Activated naive CD8-positive, alpha-beta T cell treated with anti-CD3 and anti-CD28 coated beads, Interleukin-2, amount 10 ng/mL, durations not matched to agents 7 days and 5 days (primary cell): ENCODE results near the gene PDGFRB. TPM values are rescaled to one million over a fixed set of nuclear protein-coding genes. Genes with fewer than 3 reads are reported as not detected.

Experiments
- ATAC-seq: fragments of 150-1000 bp; cut with Tn5 transposase; one replicate; pipeline ENCODE4 v1.10.0; 2021; ENCODE audit warnings: low read depth, moderate library complexity
- POLR2A ChIA-PET: fragments of 350-600 bp; sonication (Branson Sonifier 250); formaldehyde crosslinking; loops from one replicate; lab custom pipeline; 2021; ENCODE audit warnings: antibody characterized with exemption; lab: Charles Lee
- DNase-seq: peaks from one replicate; pipeline ENCODE4 v3.0.0; 2021
- H3K27ac Mint-ChIP-seq: one replicate; pipeline ENCODE4 v1.8.0; 2022; ENCODE audit warnings: mild to moderate bottlenecking, mixed read lengths
- H3K27me3 Mint-ChIP-seq: one replicate; pipeline ENCODE4 v1.8.0; 2022; ENCODE audit warnings: mild to moderate bottlenecking, moderate library complexity, mixed read lengths
- H3K36me3 Mint-ChIP-seq: one replicate; pipeline ENCODE4 v1.8.0; 2021; ENCODE audit warnings: mild to moderate bottlenecking, mixed read lengths
- H3K4me1 Mint-ChIP-seq: one replicate; pipeline ENCODE4 v1.8.0; 2021; ENCODE audit warnings: mixed read lengths
- H3K4me3 Mint-ChIP-seq: one replicate; pipeline ENCODE4 v1.8.0; 2022; ENCODE audit warnings: mild to moderate bottlenecking, moderate library complexity, mixed read lengths
- H3K9me3 Mint-ChIP-seq: one replicate; pipeline ENCODE4 v1.8.0; 2021; ENCODE audit warnings: mixed read lengths
- total RNA-seq, 2 experiments: library from RNA; stranded (reverse); gene quantifications; one replicate each; pipeline ENCODE4 v1.2.3, GENCODE V29; 2021

The PDGFRB gene
- total RNA-seq, 2 experiments from 2014 or later: 33.4 to 41.5 TPM

DNA sequence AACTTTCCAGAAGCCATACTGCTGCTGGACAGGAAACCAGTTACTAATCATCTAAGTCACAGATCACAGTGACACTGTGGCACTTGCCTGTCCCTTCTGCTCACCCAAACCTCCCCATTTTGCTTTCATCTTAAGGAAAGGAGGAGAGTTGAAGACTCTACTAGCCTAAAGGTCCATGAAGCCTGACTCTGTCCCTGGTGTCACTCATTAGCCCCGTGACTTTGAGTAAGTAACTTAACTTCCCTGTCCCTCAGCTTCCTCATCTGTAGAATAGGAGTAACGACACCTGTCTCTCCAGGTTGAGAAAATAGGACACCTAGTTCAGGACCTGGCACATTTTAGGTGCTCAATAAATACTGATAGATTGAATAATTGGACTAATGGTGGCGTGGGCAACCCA lies 33.7 kb upstream of the PDGFRB start:
- H3K27me3 Mint-ChIP-seq: peaks cover 58% of the 10 kb centered on the region
- POLR2A ChIA-PET: no interaction called here
- no peak overlapping the region for H3K27ac Mint-ChIP-seq

DNA sequence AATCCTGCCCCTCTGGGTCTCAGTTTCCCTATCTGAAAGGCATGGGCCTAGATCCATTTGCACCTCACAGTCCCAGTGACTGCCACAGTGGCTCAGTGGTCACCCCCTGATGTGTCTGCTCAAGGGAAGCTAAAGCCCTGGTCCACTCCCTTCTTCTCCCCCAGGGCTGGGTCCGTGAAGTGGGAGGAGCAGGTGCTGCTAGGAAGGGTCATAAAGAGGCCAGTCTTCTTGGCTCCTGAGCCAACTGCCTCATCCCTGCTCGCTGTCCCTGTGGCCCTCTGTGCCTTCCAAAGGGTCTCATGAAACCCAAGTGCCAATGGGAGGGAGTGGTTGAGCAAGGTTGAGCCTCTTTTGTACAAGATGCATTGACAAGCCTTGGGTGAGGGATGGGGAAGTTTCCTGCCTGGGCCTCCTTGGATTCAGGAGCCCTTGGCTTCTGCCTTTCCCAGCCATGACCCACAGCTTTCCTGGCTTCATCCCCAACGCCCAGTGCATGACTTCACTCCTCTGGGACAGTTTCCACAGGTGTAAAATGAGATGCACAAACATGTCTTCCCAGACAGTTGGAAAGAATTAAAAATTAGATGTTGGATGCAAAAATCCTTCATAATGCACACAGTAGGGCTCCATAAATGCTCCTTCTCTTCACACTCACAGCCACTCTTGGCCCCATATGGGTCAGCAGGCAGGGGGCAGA lies 32.6 kb upstream of the PDGFRB start:
- H3K27me3 Mint-ChIP-seq: peaks cover 58% of the 10 kb centered on the region
- H3K4me1 Mint-ChIP-seq: no peaks in the 10 kb centered on the region
- no peaks in the 10 kb centered on the region for H3K9me3 Mint-ChIP-seq
- H3K27ac Mint-ChIP-seq: no peak overlapping the region
- no peaks in the 10 kb centered on the region for H3K36me3 Mint-ChIP-seq
- DNase-seq (no peak), ATAC-seq (no peak)
- H3K4me3 Mint-ChIP-seq: no peak overlapping the region
- POLR2A ChIA-PET: no interaction called here

More for the DNA sequence above, 33.7 kb upstream of the PDGFRB start:
- no peak overlapping the region for H3K4me3 Mint-ChIP-seq
- no peaks in the 10 kb centered on the region for H3K36me3 Mint-ChIP-seq
- H3K9me3 Mint-ChIP-seq: no peaks in the 10 kb centered on the region
- no peaks in the 10 kb centered on the region for H3K4me1 Mint-ChIP-seq
- no peak for DNase-seq
- no peak for ATAC-seq

DNA sequence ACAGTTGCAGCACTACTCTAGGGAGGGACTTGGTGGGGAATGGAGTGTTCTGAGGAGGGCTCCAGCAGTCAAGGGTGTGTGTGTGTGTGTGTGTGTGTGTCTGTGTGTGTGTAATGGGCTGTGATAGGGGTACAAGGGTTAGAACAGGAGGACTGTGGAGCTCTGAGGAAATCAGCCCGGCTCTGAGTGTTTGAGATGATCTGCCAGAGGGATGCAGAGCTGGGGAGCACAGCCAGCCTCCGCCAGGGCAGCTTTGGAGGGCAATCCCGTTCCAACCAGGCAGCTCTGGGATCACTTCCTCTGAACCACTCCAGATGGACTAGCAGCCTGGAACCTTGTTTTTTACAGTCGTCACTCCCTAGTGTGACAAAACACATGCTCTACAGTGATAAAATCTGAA lies 31.3 kb upstream of the PDGFRB start:
- Mint-ChIP-seq H3K36me3 (no peaks in the 10 kb centered on the region), H3K4me3 (no peak overlapping the region), H3K27ac (no peak overlapping the region), H3K27me3 (peaks cover 53% of the 10 kb centered on the region), H3K9me3 (no peaks in the 10 kb centered on the region), H3K4me1 (no peaks in the 10 kb centered on the region)
- POLR2A ChIA-PET: no interaction called here
- DNase-seq: no peak
- no peak for ATAC-seq

DNA sequence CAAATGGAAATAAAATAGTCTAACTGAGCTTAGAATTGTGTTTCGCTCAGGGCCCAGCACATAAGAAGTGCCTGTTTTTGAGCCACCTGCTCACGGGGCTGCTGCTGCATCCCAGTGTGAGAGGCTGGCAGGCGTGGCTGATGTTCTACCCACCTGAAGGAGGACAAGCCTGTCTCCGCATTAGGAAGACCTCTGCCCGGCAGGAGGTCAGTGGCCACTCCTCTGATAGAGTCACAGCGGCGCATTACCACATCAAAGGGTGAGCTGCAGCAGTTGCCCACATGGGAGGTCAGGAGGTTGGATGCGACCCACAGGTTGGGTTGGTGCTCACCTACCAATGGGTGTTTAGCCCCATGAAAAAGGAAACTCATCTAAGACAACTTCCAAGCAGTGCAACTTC lies 30.5 kb upstream of the PDGFRB start:
- peaks cover 47% of the 10 kb centered on the region for H3K27me3 Mint-ChIP-seq
- no peaks in the 10 kb centered on the region for H3K9me3 Mint-ChIP-seq
- H3K36me3 Mint-ChIP-seq: no peaks in the 10 kb centered on the region
- ATAC-seq: no peak
- no peak for DNase-seq
- no peaks in the 10 kb centered on the region for H3K4me1 Mint-ChIP-seq
- POLR2A ChIA-PET: no interaction called here
- no peak overlapping the region for H3K27ac Mint-ChIP-seq
- no peak overlapping the region for H3K4me3 Mint-ChIP-seq

DNA sequence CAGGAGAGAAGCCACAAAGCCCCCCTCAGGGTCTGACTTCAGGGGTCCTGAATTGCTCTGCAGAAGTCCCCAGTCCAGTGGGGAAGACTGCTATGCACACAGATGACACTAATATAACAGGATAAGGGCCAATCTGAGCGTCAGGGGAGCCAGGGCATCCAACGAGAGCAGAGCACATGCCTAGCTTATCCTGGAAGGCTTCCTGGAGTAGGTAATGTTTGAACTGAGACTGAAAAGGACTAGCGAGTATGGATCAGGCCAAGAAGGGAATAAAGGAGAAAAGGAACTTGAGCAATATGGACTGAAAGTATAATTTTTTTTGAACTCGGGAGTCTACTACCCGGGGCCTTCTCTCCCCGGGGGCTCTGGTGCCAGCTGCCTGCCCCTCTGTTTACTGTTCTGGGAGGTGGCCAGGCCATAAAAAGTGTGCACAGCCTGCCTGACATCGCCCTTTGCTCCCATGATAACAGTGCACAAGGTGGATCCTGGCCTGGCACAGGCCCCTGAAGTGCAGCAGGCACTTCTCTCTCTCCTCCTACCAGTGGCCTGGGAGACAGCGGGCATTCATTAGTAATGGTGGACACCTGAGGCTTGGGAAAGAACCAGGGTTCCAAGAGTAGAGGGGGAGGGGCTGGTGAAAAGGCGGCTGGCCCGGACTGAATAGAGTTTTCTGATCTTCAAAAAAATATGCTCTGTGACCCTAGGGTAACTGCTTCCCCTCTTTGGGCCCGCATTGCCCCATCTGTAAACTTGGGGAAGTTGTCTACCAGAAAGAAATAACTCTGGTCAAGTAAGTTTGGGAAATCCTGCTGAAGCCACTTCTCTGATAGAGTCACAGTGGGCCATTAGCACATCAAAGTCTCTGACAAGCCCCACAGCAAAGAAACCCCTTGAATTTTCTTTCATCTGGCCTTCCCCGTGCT lies 29.6 kb upstream of the PDGFRB start:
- Mint-ChIP-seq H3K4me1 (no peaks in the 10 kb centered on the region), H3K27ac (no peak overlapping the region), H3K27me3 (peaks cover 43% of the 10 kb centered on the region), H3K36me3 (no peaks in the 10 kb centered on the region), H3K4me3 (no peak overlapping the region), H3K9me3 (no peaks in the 10 kb centered on the region)
- DNase-seq: no peak
- POLR2A ChIA-PET: no interaction called here
- ATAC-seq: no peak

DNA sequence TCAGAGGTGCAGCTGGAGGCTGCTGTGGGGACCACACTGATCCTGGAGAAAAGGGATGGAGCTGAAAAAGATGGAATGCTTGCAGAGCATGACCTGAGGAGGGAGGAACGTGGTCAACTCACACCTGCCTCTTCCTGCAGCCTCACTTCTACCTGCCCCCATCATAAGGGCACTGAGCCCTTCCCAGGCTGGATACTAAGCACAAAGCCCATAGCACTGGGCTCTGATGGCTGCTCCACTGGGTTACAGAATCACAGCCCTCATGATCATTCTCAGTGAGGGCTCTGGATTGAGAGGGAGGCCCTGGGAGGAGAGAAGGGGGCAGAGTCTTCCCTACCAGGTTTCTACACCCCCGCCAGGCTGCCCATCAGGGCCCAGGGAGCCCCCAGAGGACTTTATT lies 28.4 kb upstream of the PDGFRB start:
- Mint-ChIP-seq H3K9me3 (no peaks in the 10 kb centered on the region), H3K27ac (no peak overlapping the region), H3K27me3 (peaks cover 34% of the 10 kb centered on the region), H3K4me3 (no peak overlapping the region), H3K36me3 (no peaks in the 10 kb centered on the region), H3K4me1 (no peaks in the 10 kb centered on the region)
- ATAC-seq (no peak), DNase-seq (no peak)
- POLR2A ChIA-PET: no interaction called here

DNA sequence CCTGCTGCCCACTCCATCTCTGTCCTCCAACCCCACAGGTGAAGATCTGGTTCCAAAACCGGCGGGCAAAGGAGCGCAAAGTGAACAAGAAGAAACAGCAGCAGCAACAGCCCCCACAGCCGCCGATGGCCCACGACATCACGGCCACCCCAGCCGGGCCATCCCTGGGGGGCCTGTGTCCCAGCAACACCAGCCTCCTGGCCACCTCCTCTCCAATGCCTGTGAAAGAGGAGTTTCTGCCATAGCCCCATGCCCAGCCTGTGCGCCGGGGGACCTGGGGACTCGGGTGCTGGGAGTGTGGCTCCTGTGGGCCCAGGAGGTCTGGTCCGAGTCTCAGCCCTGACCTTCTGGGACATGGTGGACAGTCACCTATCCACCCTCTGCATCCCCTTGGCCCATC lies 27.8 kb upstream of the PDGFRB start:
- Mint-ChIP-seq H3K4me1 (no peaks in the 10 kb centered on the region), H3K27me3 (peaks cover 32% of the 10 kb centered on the region), H3K9me3 (no peaks in the 10 kb centered on the region), H3K4me3 (no peak overlapping the region), H3K36me3 (no peaks in the 10 kb centered on the region), H3K27ac (no peak overlapping the region)
- POLR2A ChIA-PET: no interaction called here
- no peak for DNase-seq
- ATAC-seq: no peak

DNA sequence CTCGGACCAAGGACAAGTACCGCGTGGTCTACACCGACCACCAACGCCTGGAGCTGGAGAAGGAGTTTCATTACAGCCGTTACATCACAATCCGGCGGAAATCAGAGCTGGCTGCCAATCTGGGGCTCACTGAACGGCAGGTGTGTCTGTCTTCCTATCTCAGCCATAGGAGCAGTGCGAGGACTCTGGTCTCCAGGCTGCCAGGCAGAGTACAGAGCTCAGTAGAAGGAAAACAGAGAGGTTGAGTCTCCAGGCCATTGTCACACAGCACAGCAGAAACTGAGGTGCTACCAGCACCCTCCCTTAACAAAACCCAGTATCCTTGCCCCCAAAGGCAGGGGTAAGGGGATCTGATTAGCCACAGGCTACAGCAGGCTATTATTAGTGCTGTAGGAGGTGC lies 27.1 kb upstream of the PDGFRB start:
- Mint-ChIP-seq H3K9me3 (no peaks in the 10 kb centered on the region), H3K36me3 (no peaks in the 10 kb centered on the region), H3K4me1 (no peaks in the 10 kb centered on the region), H3K4me3 (no peak overlapping the region), H3K27ac (no peak overlapping the region), H3K27me3 (peaks cover 25% of the 10 kb centered on the region)
- ATAC-seq (no peak), DNase-seq (no peak)
- POLR2A ChIA-PET: no interaction called here

DNA sequence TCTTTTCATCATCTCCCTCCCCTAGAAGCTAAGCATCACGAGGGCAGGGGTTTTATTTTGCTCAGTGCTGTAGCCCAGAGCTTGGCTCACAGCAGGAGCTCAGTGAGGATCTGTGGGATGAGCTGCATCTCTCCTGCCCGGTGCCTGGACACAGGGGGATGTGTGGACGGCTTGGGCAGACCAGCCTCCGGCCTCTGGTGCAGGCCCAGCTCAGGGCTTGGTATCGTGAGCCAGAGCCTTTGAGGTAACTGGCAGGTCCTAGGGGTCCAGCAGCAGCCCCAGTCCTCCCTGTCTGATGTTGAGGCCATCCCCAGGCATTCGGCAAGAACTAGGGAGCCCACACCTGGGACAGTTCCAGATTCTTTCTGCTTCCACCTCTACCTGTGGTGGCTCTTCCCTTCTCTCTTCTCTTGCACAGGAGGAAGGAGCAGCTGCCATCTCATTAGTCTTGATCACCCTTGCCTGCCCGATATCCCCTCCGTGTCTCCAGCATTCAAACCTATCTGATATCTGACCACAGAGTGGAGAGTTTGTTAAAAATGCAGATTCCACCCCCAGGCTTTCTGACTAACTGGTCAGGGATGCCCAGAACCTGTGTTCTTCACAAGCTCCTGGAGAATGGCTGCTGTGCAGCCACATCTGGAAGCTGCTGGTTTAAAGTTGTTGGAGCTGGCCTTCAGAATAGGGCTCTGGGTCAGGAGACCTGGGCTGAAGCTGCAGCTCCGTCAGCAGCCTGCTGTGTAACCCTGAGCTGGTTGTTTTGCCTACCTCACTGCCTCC lies 26.3 kb upstream of the PDGFRB start:
- Mint-ChIP-seq H3K4me1 (no peaks in the 10 kb centered on the region), H3K4me3 (no peak overlapping the region), H3K9me3 (no peaks in the 10 kb centered on the region), H3K27ac (no peak overlapping the region), H3K36me3 (no peaks in the 10 kb centered on the region), H3K27me3 (peaks cover 19% of the 10 kb centered on the region)
- ATAC-seq (no peak), DNase-seq (no peak)
- POLR2A ChIA-PET: no interaction called here

DNA sequence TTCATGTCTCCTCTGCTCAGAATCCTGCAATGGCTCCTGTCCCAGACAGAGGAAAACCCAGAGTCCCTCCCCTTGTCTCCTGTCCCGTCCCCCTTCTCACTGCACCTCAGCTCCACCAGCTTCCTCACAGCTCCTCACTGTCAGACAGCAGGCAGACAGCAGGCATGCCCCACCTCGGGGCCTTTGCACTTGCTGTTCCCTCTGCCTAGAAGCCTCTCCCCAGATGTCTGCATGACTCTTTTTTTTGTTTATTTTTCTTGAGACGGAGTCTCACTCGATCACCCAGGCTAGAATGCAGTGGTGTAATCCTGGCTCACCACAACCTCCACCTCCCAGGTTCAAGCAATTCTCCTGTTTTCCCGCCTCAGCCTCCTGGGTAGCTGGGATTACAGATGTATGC lies 25.4 kb upstream of the PDGFRB start:
- no peak for DNase-seq
- Mint-ChIP-seq H3K27me3 (peaks cover 14% of the 10 kb centered on the region), H3K4me3 (no peak overlapping the region), H3K36me3 (no peaks in the 10 kb centered on the region), H3K9me3 (no peaks in the 10 kb centered on the region), H3K4me1 (no peaks in the 10 kb centered on the region), H3K27ac (no peak overlapping the region)
- no peak for ATAC-seq
- POLR2A ChIA-PET: no interaction called here

DNA sequence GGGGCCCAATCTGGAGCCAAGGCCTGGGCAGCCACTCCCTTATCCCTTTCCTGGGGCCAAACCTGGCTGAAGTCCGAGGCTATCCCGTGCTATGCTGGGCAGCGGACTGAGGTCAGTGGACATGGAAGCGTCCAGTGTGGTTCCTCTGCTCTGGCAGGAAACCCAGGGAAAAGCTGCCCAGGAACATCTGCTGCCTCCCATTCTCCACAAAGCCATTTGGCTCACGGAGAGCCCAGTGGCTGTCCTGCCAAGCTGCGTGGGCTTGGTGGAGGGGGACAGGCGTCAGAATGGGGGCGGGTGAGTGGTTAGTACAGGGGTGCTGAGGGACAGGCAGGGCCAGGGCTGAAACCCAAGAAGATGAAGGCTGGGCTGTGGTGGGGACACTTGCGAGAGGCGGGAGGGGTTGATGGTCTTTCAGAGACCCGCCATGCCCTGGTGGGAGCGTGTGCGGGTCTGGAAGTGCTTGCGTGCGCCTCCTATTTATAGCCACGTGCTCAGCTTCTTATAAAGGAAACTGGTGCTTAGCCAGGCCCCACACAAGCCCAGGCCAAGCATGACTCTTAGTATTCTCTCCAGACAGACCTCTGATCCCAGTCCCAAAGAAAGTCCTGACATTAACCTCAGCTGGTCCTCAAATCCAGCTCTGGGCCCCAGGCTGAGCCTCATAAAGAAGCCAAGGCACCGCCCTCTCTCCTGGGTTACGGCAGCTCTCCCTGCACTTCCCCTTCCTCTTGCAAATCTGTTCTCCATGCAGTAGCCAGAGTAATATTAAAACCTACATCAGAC lies 24.8 kb upstream of the PDGFRB start:
- H3K27ac Mint-ChIP-seq: no peak overlapping the region
- POLR2A ChIA-PET: no interaction called here
- H3K36me3 Mint-ChIP-seq: no peaks in the 10 kb centered on the region
- H3K4me1 Mint-ChIP-seq: no peaks in the 10 kb centered on the region
- no peak overlapping the region for H3K4me3 Mint-ChIP-seq
- peaks cover 13% of the 10 kb centered on the region for H3K27me3 Mint-ChIP-seq
- DNase-seq: no peak
- no peaks in the 10 kb centered on the region for H3K9me3 Mint-ChIP-seq
- no peak for ATAC-seq

DNA sequence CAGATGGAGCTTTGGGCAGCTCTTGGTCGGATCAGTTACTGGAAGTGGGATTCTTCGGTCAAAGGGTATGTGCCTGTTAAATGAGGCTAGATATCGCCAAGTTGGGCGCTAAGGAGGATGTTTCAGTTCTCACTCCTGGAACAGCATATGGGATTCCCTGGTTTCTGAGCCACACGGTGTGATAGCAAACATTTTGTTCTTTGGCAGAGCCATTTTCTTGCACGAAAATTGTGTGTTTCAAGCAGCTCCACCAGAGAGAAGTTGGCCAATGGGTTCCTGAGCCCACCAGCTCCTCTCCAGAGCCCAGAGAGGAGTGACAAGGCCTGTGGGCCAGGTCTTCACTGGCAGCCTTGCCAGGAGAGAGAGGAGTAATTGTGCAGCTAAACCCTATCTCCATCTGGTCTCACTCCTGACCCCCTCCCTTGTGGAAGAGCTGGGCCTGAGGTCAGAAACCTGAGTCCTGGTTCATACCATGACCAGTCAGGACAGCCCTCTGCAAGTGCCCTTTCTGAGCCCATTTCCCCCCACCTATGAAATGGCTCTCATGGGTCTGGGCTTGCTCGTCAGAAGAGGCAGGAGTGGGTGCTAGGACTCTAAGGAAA lies 23.5 kb upstream of the PDGFRB start:
- H3K4me3 Mint-ChIP-seq: no peak overlapping the region
- no peaks in the 10 kb centered on the region for H3K36me3 Mint-ChIP-seq
- peaks cover 15% of the 10 kb centered on the region for H3K27me3 Mint-ChIP-seq
- DNase-seq (no peak), ATAC-seq (no peak)
- H3K4me1 Mint-ChIP-seq: no peaks in the 10 kb centered on the region
- POLR2A ChIA-PET: no interaction called here
- no peak overlapping the region for H3K27ac Mint-ChIP-seq
- H3K9me3 Mint-ChIP-seq: no peaks in the 10 kb centered on the region

DNA sequence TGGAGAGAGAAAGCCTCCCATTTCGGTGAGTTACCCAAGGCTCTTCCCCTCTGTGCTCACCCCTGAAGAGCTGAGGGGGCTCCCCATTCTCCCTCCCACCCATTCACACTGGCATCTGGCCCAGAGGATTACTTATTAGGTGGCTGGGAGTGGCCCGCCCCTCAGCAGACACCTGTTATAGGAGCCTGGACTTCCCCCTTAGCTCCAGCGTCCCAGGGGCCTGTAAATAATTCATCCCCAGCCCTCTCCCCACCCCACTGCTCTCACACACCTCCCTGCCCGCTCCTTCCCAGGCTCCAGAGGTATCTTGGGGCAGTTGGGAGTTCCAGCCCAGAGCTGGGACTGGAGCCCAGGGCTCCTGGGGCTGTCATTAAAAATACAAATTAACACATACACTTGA lies 22.6 kb upstream of the PDGFRB start:
- Mint-ChIP-seq H3K27ac (no peak overlapping the region), H3K4me3 (no peak overlapping the region), H3K27me3 (peaks cover 21% of the 10 kb centered on the region), H3K4me1 (no peaks in the 10 kb centered on the region), H3K36me3 (no peaks in the 10 kb centered on the region), H3K9me3 (no peaks in the 10 kb centered on the region)
- no peak for ATAC-seq
- POLR2A ChIA-PET: no interaction called here
- no peak for DNase-seq
